Keratinocyte (primary cell): Measurements from ENCODE around the gene MAML1.

Experiments
- CTCF ChIP-seq, 3 experiments: IDR thresholded peaks in 1 of 3; conservative IDR thresholded peaks in 1 of 3; optimal IDR thresholded peaks in 1 of 3; 2 replicates in 2 of 3; 3 replicates in 1 of 3; pipeline versions ENCODE3 to v1.5.1; 2011; ENCODE audit warnings: low read length in 3 of 3, mild to moderate bottlenecking in 3 of 3, moderate library complexity in 2 of 3, control low read depth in 1 of 3, inconsistent platforms in 1 of 3; ENCODE audit not compliant: insufficient read depth in 2 of 3; ENCODE audit errors: extremely low read depth in 1 of 3
- EZH2 ChIP-seq: IDR thresholded peaks from one replicate; pipeline ENCODE4 v1.6.1; 2012; ENCODE audit warnings: inconsistent platforms, mild to moderate bottlenecking, low read length, moderate library complexity

GRCh38 chr5:179797741-179798140, 65.1 kb downstream of the MAML1 start:
- TF ChIP-seq CTCF (optimal IDR thresholded peaks at IDR 0.05 in 1 of 3, IDR thresholded peaks at IDR 0.05 in 1 of 3, conservative IDR thresholded peaks at IDR 0.05 in 1 of 3; ENCODE audit: extremely low read depth in 1 of 3, insufficient read depth in 2 of 3, low read length in 3 of 3) (no peak), EZH2 (no peak)
